Measurements from ENCODE around the gene P2RX2. TPM values are rescaled to one million over a fixed set of nuclear protein-coding genes. Genes with fewer than 3 reads are reported as not detected.

The P2RX2 gene
- total RNA-seq, 4 donors from 2014 or later, result not detected

DNA sequence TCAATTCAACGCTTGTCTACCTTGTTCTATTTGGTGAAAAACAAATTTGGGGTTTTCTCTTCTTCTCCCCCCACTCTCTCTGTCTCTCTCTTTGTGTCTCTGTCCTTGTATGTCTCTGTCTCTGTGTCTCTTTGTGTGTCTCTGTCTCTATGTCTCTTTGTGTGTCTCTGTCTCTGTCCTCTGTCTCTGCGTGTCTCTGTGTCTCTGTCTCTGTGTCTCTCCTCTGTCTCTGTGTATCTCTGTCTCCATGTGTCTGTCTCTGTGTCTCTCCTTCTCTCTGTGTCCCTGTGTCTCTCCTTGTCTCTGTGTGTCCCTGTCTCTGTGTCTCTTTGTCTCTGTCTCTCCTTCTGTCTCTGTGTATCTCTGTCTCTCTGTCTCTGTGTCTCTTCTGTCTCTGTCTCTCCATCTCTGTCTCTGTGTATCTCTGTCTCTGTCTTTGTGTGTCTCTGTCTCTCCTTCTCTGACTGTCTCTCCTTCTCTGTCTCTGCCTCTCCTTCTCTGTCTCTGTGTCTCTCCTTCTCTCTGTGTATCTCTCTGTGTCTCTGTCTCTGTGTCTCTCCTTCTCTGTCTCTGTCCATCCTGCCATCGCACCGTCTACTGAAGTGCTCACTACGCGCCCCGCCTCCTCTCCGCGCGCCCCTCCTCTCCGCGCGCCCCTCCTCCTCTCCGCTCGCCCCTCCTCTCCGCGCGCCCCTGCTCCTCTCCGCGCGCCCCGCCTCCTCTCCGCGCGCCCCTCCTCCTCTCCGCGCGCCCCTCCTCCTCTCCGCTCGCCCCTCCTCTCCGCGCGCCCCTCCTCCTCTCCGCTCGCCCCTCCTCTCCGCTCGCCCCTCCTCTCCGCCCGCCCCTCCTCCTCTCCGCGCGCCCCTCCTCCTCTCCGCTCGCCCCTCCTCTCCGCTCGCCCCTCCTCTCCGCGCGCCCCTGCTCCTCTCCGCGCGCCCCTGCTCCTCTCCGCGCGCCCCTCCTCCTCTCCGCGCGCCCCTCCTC lies 21.0 kb upstream of the P2RX2 start:
- TF ChIP-seq, protein P1, sequence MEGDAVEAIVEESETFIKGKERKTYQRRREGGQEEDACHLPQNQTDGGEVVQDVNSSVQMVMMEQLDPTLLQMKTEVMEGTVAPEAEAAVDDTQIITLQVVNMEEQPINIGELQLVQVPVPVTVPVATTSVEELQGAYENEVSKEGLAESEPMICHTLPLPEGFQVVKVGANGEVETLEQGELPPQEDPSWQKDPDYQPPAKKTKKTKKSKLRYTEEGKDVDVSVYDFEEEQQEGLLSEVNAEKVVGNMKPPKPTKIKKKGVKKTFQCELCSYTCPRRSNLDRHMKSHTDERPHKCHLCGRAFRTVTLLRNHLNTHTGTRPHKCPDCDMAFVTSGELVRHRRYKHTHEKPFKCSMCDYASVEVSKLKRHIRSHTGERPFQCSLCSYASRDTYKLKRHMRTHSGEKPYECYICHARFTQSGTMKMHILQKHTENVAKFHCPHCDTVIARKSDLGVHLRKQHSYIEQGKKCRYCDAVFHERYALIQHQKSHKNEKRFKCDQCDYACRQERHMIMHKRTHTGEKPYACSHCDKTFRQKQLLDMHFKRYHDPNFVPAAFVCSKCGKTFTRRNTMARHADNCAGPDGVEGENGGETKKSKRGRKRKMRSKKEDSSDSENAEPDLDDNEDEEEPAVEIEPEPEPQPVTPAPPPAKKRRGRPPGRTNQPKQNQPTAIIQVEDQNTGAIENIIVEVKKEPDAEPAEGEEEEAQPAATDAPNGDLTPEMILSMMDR (IDR thresholded peaks at IDR 0.05; ENCODE audit: low read depth), result no peak

DNA sequence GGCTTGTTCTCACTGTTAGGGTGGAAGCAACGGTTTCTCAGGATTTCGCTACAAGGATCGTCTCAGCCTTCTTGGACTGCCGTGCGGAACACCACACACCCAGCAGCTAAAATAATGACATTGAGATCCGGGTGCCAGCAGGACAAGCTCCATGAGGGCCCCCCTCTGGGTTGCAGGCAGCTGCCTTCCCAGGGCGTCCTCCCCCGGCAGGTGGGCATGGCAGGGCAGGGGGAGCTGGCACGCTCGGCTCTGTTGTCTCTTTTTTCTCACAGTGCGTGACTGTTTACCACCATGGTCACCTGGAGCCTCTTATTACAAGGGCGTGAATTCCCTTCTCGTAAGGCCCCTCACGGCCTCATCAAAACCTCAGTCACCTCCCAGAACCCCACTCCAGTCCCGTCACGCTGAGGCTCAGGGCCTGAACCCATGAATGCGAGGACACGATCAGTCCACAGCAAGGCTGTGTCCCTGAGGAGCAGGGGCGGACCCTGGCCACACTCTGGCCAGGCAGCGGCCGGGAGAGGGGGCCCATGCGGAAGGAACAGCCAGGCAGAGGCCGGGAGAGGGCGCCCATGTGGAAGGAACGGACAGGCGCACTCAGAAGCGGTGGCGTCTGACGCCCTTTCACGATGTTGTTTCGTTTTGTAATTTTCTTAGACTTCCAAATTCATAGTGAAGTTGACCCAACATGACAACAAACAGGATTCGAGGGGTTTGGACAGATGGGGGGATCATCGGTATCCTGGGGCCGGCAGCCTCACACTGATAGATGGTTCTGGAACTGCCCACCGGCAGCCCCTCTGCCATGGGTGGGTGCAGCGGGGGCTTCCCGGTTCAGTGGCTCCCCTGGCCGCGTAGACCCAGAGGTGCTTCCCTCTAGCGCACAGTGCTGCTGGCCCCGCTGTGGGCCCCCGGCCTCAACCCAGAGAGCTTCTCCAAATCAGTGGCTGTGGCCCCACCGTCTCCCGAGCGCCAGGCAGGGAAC lies 18.2 kb upstream of the P2RX2 start:
- TF ChIP-seq, protein P1 (IDR thresholded peaks at IDR 0.05; ENCODE audit: low read depth), result no peak

DNA sequence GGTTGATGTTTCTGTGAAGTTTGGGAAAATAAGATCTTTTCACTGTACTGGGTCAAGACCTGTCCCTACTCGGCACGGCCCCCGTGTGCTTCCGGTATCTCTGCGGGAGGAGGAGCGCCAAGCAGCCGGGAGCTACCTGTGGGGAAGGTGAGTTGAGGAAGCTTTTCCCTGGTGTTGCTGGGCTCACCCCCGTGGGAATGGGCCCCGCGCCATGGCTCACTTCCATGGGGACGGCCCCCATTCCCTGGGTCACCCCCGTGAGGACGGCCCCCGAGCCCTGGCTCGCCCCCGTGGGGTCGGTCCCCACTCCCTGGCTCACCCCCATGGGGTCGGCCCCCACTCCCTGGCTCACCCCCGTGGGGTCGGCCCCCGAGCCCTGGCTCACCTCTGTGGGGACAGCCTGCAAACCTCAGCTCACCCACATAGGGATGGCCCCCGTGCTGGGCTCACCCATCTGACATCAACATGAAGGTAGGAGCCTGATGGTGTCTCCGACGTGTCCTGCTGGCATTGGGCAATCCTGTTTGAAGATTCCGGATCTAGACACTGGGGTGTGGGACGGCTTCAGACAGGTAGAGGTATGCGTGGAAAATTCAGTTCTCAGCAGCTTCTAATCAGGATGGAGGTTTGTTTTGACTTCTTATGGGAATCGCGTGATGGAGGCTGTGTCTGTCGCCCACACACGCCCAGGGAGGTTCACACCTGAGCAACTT lies 17.2 kb upstream of the P2RX2 start:
- TF ChIP-seq, protein P1 (IDR thresholded peaks at IDR 0.05; ENCODE audit: low read depth), result no peak

DNA sequence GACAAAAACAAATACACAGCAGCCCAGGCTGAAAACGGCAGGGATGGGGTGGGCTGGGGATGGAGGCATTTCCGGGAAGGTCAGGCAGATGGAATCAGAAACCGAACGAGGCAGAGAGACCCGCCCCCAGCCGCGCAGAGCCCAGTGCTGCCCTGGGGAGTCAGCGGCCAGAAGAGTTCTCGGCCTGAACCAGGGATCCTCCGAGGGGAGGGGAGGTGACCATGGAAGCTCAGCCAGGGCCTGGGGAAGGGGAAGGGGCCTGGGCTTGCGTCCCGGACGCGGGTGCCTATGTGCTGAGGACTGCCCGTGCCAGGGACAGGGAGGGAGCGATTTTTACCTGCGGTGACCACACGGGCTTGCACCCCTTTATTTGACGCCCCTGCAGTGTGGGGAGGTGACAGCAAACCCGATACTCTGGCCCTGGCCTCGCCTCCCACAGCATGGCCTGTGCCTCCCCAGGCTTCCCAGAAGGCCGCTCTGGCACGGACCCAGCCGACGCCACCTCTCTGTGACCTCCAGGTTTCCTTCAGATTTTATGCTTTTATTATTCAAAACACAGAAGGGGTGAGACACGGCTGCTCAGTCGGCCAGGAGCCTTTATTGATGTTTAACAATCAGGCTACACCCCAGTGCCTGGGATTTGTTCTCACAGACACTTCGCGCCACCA lies 15.9 kb upstream of the P2RX2 start:
- TF ChIP-seq, protein P1 (IDR thresholded peaks at IDR 0.05; ENCODE audit: low read depth), result no peak

DNA sequence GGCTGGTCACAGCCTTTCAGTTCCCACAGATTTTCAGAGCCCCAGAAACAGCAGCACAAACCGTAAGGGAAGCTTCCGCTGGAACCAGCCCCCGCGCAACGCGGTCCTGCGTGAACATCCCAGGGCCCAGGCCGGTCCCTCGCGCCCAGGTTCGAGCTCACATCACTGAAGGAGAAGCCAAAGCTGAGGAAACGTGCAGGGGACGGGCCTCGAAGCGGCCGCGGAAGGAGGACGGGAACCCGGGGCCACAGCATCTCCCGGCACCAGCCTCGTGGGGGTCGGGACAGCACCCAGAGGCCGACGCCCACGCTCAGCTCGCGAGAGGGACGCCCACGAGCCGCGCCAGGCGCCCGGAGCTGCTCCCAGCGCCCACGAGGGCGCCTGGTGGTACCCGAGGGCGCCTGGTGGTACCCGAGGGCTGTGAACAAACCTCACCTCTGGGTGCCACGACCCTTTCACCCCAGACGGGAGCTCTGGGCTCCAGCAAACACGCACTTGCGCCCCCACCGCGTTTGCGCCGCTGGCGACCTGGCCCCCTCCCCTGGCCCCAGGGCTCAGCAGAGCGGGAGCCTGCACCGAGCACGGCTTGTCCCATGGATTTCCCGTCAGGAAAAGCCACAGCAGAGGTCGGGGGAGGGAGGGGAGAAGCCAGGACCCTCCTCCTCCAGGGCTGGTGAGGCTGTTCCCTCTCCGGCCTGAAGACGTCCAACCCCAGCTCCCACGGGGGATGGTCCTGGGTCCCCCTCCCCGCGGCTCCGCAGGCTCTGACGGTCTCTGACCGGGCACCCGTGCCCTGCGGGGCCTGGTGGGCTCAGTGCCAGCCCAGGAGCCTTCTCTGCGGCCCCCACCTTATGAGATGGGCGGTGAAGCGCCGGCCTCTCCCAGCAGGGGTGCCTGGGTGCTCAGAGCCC lies 15.1 kb upstream of the P2RX2 start:
- TF ChIP-seq, protein P1 (IDR thresholded peaks at IDR 0.05; ENCODE audit: low read depth), result no peak

DNA sequence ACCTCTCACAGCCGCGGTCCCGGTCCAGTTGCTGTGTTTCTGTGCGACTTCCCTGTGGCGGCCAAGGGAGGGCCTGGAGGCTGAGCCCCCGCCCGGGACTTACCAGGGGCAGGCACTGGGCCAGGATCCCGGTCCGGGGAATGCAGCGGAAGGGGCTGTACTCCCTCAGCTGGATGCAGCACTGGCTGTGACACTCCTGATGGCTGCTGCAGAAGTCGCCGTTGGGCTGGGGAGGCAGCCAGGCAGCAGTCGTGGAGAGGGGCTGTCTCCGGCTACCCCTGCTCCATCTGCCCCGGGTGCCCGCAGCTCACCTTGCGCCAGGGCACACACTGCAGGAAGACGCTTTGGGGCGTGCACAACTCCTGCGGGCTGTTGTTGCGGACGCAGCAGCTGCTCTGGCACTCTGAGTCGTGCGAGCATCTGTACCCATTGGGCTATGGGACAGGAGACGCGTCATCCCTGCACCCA lies 14.4 kb upstream of the P2RX2 start:
- TF ChIP-seq, protein P1 (IDR thresholded peaks at IDR 0.05; ENCODE audit: low read depth), result no peak
